GM12878 (cell line): Measurements from ENCODE around the gene MPIG6B. TPM values are rescaled to one million over a fixed set of nuclear protein-coding genes. Genes with fewer than 3 reads are reported as not detected.

ENCODE experiments used
- ATAC-seq: fragments of 200-7000 bp; cut with Tn5 transposase; 3 replicates; pipeline ENCODE4 v1.9.1; 2020; ENCODE audit warnings: mild to moderate bottlenecking, moderate library complexity
- BruUV-seq: library from RNA; stranded (reverse); fragments of 400-500 nt; replicated peaks from 2 replicates; lab custom pipeline; 2021; lab: Mats Ljungman, UMichigan
- CTCF ChIA-PET: fragments of 300-600 bp; sonication (Branson Sonifier 250); formaldehyde crosslinking; extraction: SDS; loops from one replicate; lab custom pipeline; 2021; ENCODE audit warnings: inconsistent platforms; lab: Yijun Ruan, JAX
- POLR2A ChIA-PET: fragments of 350-600 bp; formaldehyde crosslinking; extraction: SDS; loops from one replicate; lab custom pipeline; 2021; ENCODE audit warnings: inconsistent platforms; lab: Charles Lee
- RAD21 ChIA-PET: fragments of 300-600 bp; sonication (Branson Sonifier 250); formaldehyde crosslinking; loops from one replicate; lab custom pipeline; 2023; ENCODE audit warnings: antibody characterized with exemption; ENCODE audit not compliant: unreplicated experiment; lab: Charles Lee
- SMC1A ChIA-PET: fragments of 300-600 bp; sonication (Branson Sonifier 250); formaldehyde crosslinking; loops from one replicate; lab custom pipeline; 2023; ENCODE audit not compliant: unreplicated experiment, uncharacterized antibody; lab: Charles Lee
- DNase-seq: peaks from one replicate; pipeline ENCODE4 v3.0.0-alpha.2; 2011; ENCODE audit warnings: low read depth, low spot score
- FAIRE-seq: peaks from 3 replicates; lab custom pipeline; 2011; peaks lifted over from hg19 to GRCh38; lab: Jason Lieb, UNC
- H2AFZ ChIP-seq: 2 replicates; pipeline ENCODE4 v1.6.0; 2011; ENCODE audit warnings: low read depth, low read length, control low read depth; ENCODE audit not compliant: control insufficient read depth
- H3K27ac ChIP-seq: 2 replicates; pipeline ENCODE4 v1.5.1; 2011; ENCODE audit warnings: control low read depth; ENCODE audit not compliant: control insufficient read depth, insufficient read depth
- H3K27me3 ChIP-seq, 2 experiments: replicated peaks in 1 of 2; 2 replicates each; pipeline versions ENCODE4 v1.6.0 to v1.6.1; 2011; ENCODE audit warnings: low read length in 1 of 2; ENCODE audit not compliant: control insufficient read depth in 2 of 2, insufficient read depth in 2 of 2
- H3K36me3 ChIP-seq, 2 experiments: 2 replicates each; pipeline ENCODE4 v1.5.1; 2011; ENCODE audit warnings: low read length in 1 of 2; ENCODE audit not compliant: control insufficient read depth in 2 of 2, insufficient read depth in 2 of 2
- H3K4me1 ChIP-seq: 2 replicates; pipeline ENCODE4 v1.6.1; 2011; ENCODE audit warnings: mild to moderate bottlenecking, low read length, moderate library complexity, mixed read lengths; ENCODE audit not compliant: control insufficient read depth, insufficient read depth
- H3K4me2 ChIP-seq: 2 replicates; pipeline ENCODE4 v1.6.0; 2011; ENCODE audit warnings: control low read depth; ENCODE audit not compliant: control insufficient read depth, insufficient read depth
- H3K4me3 ChIP-seq: fragments of 200-600 bp; sonication (generic); 2 replicates; pipeline ENCODE4 v1.5.1; 2016
- H3K79me2 ChIP-seq: 2 replicates; pipeline ENCODE4 v1.6.0; 2011; ENCODE audit warnings: low read length; ENCODE audit not compliant: control insufficient read depth, insufficient read depth
- H3K9ac ChIP-seq: 2 replicates; pipeline ENCODE4 v1.8.0; 2011; ENCODE audit warnings: low read length, control low read depth, mixed read lengths; ENCODE audit not compliant: control insufficient read depth, insufficient read depth
- H3K9me3 ChIP-seq: replicated peaks from 3 replicates; pipeline ENCODE4 v1.5.1; 2011; ENCODE audit warnings: mild to moderate bottlenecking, low read length; ENCODE audit not compliant: control insufficient read depth, insufficient read depth
- H4K20me1 ChIP-seq: 2 replicates; pipeline ENCODE4 v1.6.0; 2011; ENCODE audit not compliant: control insufficient read depth, insufficient read depth
- BHLHE40 ChIP-seq, 2 experiments: fragments of 450-650 bp in 1 of 2; IDR thresholded peaks; 2 replicates each; pipeline ENCODE4 v1.6.1; 2011 to 2017; ENCODE audit warnings: low read depth in 2 of 2, borderline replicate concordance in 1 of 2, improper control_type of control experiment in 1 of 2, low read length in 1 of 2, mild to moderate bottlenecking in 1 of 2
- CBFB ChIP-seq: IDR thresholded peaks from 2 replicates; pipeline ENCODE4 v1.6.1; 2016; ENCODE audit warnings: antibody characterized with exemption, low read depth
- CEBPB ChIP-seq, 2 experiments: fragments of 150-350 bp in 1 of 2; IDR thresholded peaks; 2 replicates each; pipeline ENCODE4 v1.6.1; 2012 to 2014; ENCODE audit warnings: low read depth in 2 of 2, low read length in 2 of 2, borderline replicate concordance in 1 of 2, inconsistent platforms in 1 of 2
- CHD1 ChIP-seq: IDR thresholded peaks from 2 replicates; pipeline ENCODE4 v1.6.1; 2012; ENCODE audit warnings: low read depth, low read length, improper control_type of control experiment
- HDAC2 ChIP-seq: fragments of 200-600 bp; sonication (generic); IDR thresholded peaks from 2 replicates; pipeline ENCODE4 v1.6.1; 2017
- MTA3 ChIP-seq: IDR thresholded peaks from 2 replicates; pipeline ENCODE4 v1.6.1; 2012; ENCODE audit warnings: low read length, inconsistent platforms, borderline replicate concordance
- MYC ChIP-seq: IDR thresholded peaks from 2 replicates; pipeline ENCODE4 v1.6.1; 2011; ENCODE audit warnings: mild to moderate bottlenecking, low read length, moderate library complexity, inconsistent platforms; ENCODE audit not compliant: insufficient read depth, insufficient replicate concordance, insufficient read length, severe bottlenecking
- NFIC ChIP-seq: IDR thresholded peaks from 2 replicates; pipeline ENCODE4 v1.6.1; 2012; ENCODE audit warnings: low read depth, mild to moderate bottlenecking, inconsistent platforms, low read length, moderate library complexity
- NR2C2 ChIP-seq: IDR thresholded peaks from 2 replicates; pipeline ENCODE4 v1.6.1; 2011; ENCODE audit warnings: borderline replicate concordance, low read depth; ENCODE audit not compliant: control insufficient read depth, insufficient read length
- SIN3A ChIP-seq: IDR thresholded peaks from 2 replicates; pipeline ENCODE4 v1.6.1; 2012; ENCODE audit warnings: low read depth, low read length, improper control_type of control experiment
- SUZ12 ChIP-seq: fragments of 200-600 bp; sonication (generic); IDR thresholded peaks from one replicate; pipeline ENCODE4 v1.6.1; 2018; ENCODE audit warnings: antibody characterized with exemption, mild to moderate bottlenecking; ENCODE audit not compliant: unreplicated experiment
- ZSCAN29 ChIP-seq: fragments of 450-650 bp; IDR thresholded peaks from 2 replicates; pipeline ENCODE4 v1.6.1; 2017; ENCODE audit warnings: mild to moderate bottlenecking, moderate library complexity
- WGBS: methylation state at CpG from one replicate; pipeline ENCODE4 v1.1.6; 2016; ENCODE audit warnings: low lambda C conversion rate; ENCODE audit not compliant: insufficient replicate concordance, insufficient coverage; ENCODE audit errors: missing lambda C conversion rate; 5-methylcytosine and 5-hydroxymethylcytosine counted together
- in situ Hi-C: fragments of 300-500 bp; cut with MboI; formaldehyde crosslinking; loops from 9 replicates; pipeline ENCODE4 v1.14.3; 2018; ENCODE audit warnings: mixed read lengths
- intact Hi-C: fragments of 100-400 bp; cut with micrococcal nuclease; formaldehyde crosslinking; loops from one replicate; pipeline ENCODE4 v1.14.2; 2022; ENCODE audit not compliant: unreplicated experiment
- polyA plus RNA-seq, 11 experiments: library from polyadenylated mRNA; depleted of rRNA in 4 of 11; unstranded in 6 of 11; stranded (reverse) in 5 of 11; fragments of >200 nt; fragmentation: Nextera tagmentation in 4 of 11; fragmentation: Illumina TruSeq in 1 of 11; extraction: Ambion mirVana in 4 of 11; extraction: Trizol in 1 of 11; gene quantifications; 1 replicate in 1 of 11; 2 replicates in 10 of 11; pipeline versions ENCODE4 v1.2.1 to v1.2.3, GENCODE V29; 2011 to 2016; ENCODE audit warnings: inconsistent platforms in 2 of 11, missing spikeins in 2 of 11, low read depth in 1 of 11
- total RNA-seq, 4 experiments: library from RNA; depleted of rRNA in 3 of 4; stranded (reverse); fragments of >200 nt in 3 of 4; fragmentation: Illumina TruSeq in 1 of 4; extraction: Trizol in 1 of 4; gene quantifications; 2 replicates each; pipeline versions ENCODE4 v1.2.1 to v1.2.3, GENCODE V29; 2013 to 2021
- TF ChIP-seq, protein P1 (sequence below): fragments of 450-650 bp; IDR thresholded peaks from 2 replicates; pipeline ENCODE4 v1.6.1; 2018; ENCODE audit warnings: borderline replicate concordance, mild to moderate bottlenecking; ENCODE audit not compliant: partially characterized antibody
- TF ChIP-seq, protein P2 (sequence below): fragments of 450-650 bp; formaldehyde crosslinking; IDR thresholded peaks from 2 replicates; pipeline ENCODE4 v1.5.0; 2022; ENCODE audit warnings: mild to moderate bottlenecking, missing genetic modification characterization

The MPIG6B gene
- total and polyA plus RNA-seq, 10 of the 15 experiments (the other 5 are each of a cell fraction or from before 2014, with no cell fraction given) = not detected

DNA sequence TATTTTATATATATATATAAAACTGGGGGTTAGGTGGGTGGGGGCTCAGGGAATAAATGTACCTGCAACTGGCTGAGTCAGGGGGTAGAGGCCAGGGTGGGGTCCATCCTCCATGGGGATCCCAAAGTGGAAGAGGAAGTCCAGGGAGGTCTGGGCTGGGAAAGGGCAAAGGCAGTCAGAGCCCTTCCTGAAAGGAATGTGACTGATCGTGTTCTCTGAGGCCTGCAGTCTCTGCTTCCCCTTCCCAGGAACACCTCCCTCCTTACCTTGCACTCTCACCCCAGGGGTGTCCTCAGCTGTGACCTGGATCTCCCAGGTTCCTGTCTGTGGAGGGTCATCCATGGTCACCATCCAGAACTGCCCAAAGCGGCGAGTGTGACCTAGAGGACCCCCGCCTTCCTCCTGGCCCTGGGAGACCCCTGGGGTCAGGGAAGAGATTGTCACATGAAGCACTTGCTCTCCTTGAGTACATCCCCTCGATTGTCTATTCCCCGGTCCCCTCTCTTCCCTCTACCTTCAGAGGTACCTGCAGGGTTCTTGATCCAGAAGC lies 44.0 kb downstream of the MPIG6B start (continued):
- TF ChIP-seq, protein P1, sequence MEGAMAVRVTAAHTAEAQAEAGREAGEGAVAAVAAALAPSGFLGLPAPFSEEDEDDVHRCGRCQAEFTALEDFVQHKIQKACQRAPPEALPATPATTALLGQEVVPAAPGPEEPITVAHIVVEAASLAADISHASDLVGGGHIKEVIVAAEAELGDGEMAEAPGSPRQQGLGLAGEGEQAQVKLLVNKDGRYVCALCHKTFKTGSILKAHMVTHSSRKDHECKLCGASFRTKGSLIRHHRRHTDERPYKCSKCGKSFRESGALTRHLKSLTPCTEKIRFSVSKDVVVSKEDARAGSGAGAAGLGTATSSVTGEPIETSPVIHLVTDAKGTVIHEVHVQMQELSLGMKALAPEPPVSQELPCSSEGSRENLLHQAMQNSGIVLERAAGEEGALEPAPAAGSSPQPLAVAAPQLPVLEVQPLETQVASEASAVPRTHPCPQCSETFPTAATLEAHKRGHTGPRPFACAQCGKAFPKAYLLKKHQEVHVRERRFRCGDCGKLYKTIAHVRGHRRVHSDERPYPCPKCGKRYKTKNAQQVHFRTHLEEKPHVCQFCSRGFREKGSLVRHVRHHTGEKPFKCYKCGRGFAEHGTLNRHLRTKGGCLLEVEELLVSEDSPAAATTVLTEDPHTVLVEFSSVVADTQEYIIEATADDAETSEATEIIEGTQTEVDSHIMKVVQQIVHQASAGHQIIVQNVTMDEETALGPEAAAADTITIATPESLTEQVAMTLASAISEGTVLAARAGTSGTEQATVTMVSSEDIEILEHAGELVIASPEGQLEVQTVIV = no peak
- TF ChIP-seq NR2C2 = no peak
- TF ChIP-seq ZSCAN29 = no peak
- no peak for TF ChIP-seq MTA3
- TF ChIP-seq CHD1 = no peak

DNA sequence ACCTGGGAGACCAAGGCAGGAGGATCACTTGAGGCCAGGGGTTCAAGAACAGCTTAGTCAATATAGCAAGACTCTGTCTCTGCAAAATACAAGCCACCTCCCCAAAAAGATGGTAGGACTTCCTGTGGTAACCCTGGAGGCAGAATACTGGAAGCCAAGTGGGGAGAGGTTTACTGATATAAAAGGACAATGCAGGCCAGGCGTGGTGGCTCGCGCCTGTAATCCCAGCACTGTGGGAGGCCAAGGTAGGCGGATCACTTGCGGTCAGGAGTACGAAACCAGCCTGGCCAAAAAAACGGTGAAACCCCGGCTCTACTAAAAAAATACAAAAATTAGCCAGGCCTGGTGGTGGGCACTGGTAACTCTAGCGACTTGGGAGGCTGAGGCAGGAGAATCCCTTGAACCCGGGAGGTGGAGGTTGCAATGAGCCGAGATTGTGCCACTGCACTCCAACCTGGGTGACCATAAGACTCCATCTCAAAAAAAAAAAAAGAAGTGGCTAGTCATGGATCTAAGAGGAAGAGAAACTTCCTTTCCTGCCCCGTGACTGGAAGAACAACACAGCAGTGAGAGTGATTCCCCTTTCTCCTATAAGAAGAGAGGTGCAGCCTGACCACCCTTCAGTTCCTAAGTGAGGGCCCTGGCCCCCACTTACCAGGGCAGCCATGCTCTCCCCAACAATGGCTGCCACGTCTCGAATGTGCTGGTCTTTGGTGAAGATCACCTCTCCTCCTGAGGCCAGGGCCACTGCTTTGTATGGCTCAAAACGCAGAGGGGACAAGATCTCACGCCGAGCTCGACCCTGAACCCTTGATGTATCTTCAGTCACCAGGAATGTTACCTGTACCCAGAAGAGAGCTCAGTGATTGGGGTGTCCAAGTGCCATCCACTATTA lies 45.4 kb downstream of the MPIG6B start:
- RAD21 ChIA-PET = interaction anchor here (0.7 to 3.6 kb wide), 9 partner anchors 29 to 146 kb away, joined by 4 to 44 read pairs (median 5); partner anchors contain the start of genes ABHD16A, DDAH2, GPANK1 and MSH5
- in situ Hi-C loops = no loop called here
- FAIRE-seq (no peak), ATAC-seq (no peak), DNase-seq (no peak)
- no peak overlapping the region for H2AFZ ChIP-seq
- intact Hi-C loops = loop anchor here (1.0 to 2.0 kb wide), 2 partner anchors 40 to 88 kb away; partner anchors contain the start of gene DDAH2
- 91% methylated on average over 18 of the region's 18 CpGs for WGBS
- H3K4me2 ChIP-seq = no peak overlapping the region
- no peak overlapping the region for H3K27ac ChIP-seq
- no peaks in the 10 kb centered on the region for H3K79me2 ChIP-seq
- POLR2A ChIA-PET = interaction anchor here (0.5 to 3.0 kb wide), 4 partner anchors 31 to 64 kb away, joined by 3 to 27 read pairs (median 5); partner anchors contain the start of genes CLIC1, HSPA1B and MSH5
- H4K20me1 ChIP-seq = no peaks in the 10 kb centered on the region
- no peaks in the 10 kb centered on the region for H3K36me3 ChIP-seq
- SMC1A ChIA-PET = interaction anchor here (1.0 to 4.8 kb wide), 11 partner anchors 19 to 130 kb away, joined by 3 to 42 read pairs (median 4); partner anchors contain the start of genes CLIC1, DDAH2, LY6G5C and MSH5
- H3K27me3 ChIP-seq = no peaks in the 10 kb centered on the region
- no peak overlapping the region for H3K9ac ChIP-seq
- no peak overlapping the region for H3K4me3 ChIP-seq
- no TSS peak for BruUV-seq
- CTCF ChIA-PET = interaction anchor here (0.7 to 9.2 kb wide), 18 partner anchors 10 to 192 kb away, joined by 3 to 208 read pairs (median 10); partner anchors contain the start of genes CLIC1, DDAH2, HSPA1A and HSPA1L
- no peaks in the 10 kb centered on the region for H3K9me3 ChIP-seq
- H3K4me1 ChIP-seq = no peaks in the 10 kb centered on the region
- TF ChIP-seq BHLHE40 (IDR thresholded peaks at IDR 0.05; ENCODE audit: borderline replicate concordance in 1 of 2, low read depth in 2 of 2, low read length in 1 of 2) (no peak), CBFB (no peak), ZSCAN29 (no peak), SUZ12 (no peak), MYC (no peak), SIN3A (no peak), NFIC (no peak), HDAC2 (no peak), CEBPB (IDR thresholded peaks at IDR 0.05; ENCODE audit: borderline replicate concordance in 1 of 2, low read depth in 2 of 2, low read length in 2 of 2) (no peak)
- TF ChIP-seq, protein P2, sequence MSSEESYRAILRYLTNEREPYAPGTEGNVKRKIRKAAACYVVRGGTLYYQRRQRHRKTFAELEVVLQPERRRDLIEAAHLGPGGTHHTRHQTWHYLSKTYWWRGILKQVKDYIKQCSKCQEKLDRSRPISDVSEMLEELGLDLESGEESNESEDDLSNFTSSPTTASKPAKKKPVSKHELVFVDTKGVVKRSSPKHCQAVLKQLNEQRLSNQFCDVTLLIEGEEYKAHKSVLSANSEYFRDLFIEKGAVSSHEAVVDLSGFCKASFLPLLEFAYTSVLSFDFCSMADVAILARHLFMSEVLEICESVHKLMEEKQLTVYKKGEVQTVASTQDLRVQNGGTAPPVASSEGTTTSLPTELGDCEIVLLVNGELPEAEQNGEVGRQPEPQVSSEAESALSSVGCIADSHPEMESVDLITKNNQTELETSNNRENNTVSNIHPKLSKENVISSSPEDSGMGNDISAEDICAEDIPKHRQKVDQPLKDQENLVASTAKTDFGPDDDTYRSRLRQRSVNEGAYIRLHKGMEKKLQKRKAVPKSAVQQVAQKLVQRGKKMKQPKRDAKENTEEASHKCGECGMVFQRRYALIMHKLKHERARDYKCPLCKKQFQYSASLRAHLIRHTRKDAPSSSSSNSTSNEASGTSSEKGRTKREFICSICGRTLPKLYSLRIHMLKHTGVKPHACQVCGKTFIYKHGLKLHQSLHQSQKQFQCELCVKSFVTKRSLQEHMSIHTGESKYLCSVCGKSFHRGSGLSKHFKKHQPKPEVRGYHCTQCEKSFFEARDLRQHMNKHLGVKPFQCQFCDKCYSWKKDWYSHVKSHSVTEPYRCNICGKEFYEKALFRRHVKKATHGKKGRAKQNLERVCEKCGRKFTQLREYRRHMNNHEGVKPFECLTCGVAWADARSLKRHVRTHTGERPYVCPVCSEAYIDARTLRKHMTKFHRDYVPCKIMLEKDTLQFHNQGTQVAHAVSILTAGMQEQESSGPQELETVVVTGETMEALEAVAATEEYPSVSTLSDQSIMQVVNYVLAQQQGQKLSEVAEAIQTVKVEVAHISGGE (CRISPR knock-in tag) = no peak
